Subcutaneous abdominal adipose tissue (tissue), 5 donors: ENCODE results near the gene SUCLG1.
"Not testable (repeated sequence)": the region's sequence is repeated elsewhere in the genome, so short reads cannot be mapped to it uniquely, and the experiment has no call there.

ENCODE experiments used
- H3K27ac ChIP-seq: one replicate; pipeline ENCODE4 v1.7.0; 2013; ENCODE audit warnings: low read depth, mild to moderate bottlenecking, inconsistent platforms, low read length, moderate library complexity
- H3K27me3 ChIP-seq, 5 donors: one replicate each; pipeline ENCODE4 v1.7.0; 2013; ENCODE audit warnings: low read length in 5 of 5, inconsistent platforms in 1 of 5; ENCODE audit not compliant: control insufficient read depth in 5 of 5, insufficient read depth in 4 of 5
- H3K36me3 ChIP-seq, 5 donors: one replicate each; pipeline ENCODE4 v1.7.0; 2013; ENCODE audit warnings: low read length in 5 of 5; ENCODE audit not compliant: control insufficient read depth in 5 of 5, insufficient read depth in 5 of 5
- H3K4me1 ChIP-seq, 5 donors: one replicate each; pipeline ENCODE4 v1.7.0; 2013; ENCODE audit warnings: low read length in 5 of 5, mild to moderate bottlenecking in 3 of 5, moderate library complexity in 1 of 5; ENCODE audit not compliant: control insufficient read depth in 5 of 5, insufficient read depth in 5 of 5
- H3K4me3 ChIP-seq, 5 donors: one replicate each; pipeline ENCODE4 v1.7.0; 2013; ENCODE audit warnings: low read length in 5 of 5, low read depth in 1 of 5
- H3K9ac ChIP-seq, 5 donors: one replicate each; pipeline ENCODE4 v1.7.0; 2013; ENCODE audit warnings: low read length in 5 of 5, mild to moderate bottlenecking in 4 of 5, moderate library complexity in 3 of 5
- H3K9me3 ChIP-seq, 5 donors: one replicate each; pipeline ENCODE4 v1.7.0; 2013; ENCODE audit warnings: low read length in 5 of 5; ENCODE audit not compliant: control insufficient read depth in 5 of 5
- donor health status: healthy.
- donor health status: healthy.
- donor health status: healthy.
- donor health status: healthy.
- donor health status: healthy.

Gene SUCLG1

GRCh38 chr2:84427235-84428138 lies 31.6 kb downstream of the SUCLG1 start:
- Histone ChIP-seq H3K4me3 (no peak overlapping the region), H3K9me3 (no peaks in the 10 kb centered on the region), H3K27me3 (no peaks in the 10 kb centered on the region), H3K27ac (peak overlapping the region; percentile 25), H3K4me1 (peaks cover 0 to 38% (median 21%) of the 10 kb centered on the region in 5 donors), H3K9ac (no peak overlapping the region), H3K36me3 (peaks cover 59 to 80% (median 60%) of the 10 kb centered on the region in 5 donors)

- Histone ChIP-seq H3K27me3 (no peaks in the 10 kb centered on the region), H3K9me3 (no peaks in the 10 kb centered on the region), H3K4me3 (no peak overlapping the region), H3K36me3 (peaks cover 41 to 69% (median 47%) of the 10 kb centered on the region in 5 donors), H3K27ac (no peak overlapping the region), H3K4me1 (peaks cover 0 to 38% (median 21%) of the 10 kb centered on the region in 5 donors), H3K9ac (no peak overlapping the region)
These were observed 33.8 kb downstream of the SUCLG1 start for GRCh38 chr2:84425310-84425709.

- no peaks in the 10 kb centered on the region for H3K9me3 ChIP-seq
- H3K4me3 ChIP-seq: no peak overlapping the region
- peaks cover 0 to 30% (median 11%) of the 10 kb centered on the region in 5 donors for H3K4me1 ChIP-seq
- H3K27me3 ChIP-seq: no peaks in the 10 kb centered on the region
- H3K27ac ChIP-seq: no peak overlapping the region
- peaks cover 30 to 57% (median 36%) of the 10 kb centered on the region in 5 donors for H3K36me3 ChIP-seq
- no peak overlapping the region for H3K9ac ChIP-seq
These were observed 34.9 kb downstream of the SUCLG1 start for GRCh38 chr2:84424152-84424551.

GRCh38 chr2:84421791-84422190 lies 37.3 kb downstream of the SUCLG1 start:
- Histone ChIP-seq H3K4me1 (peaks cover 0 to 8% (median 0%) of the 10 kb centered on the region in 5 donors), H3K27me3 (no peaks in the 10 kb centered on the region), H3K9ac (no peak overlapping the region), H3K9me3 (no peaks in the 10 kb centered on the region), H3K4me3 (no peak overlapping the region), H3K27ac (no peak overlapping the region), H3K36me3 (peaks cover 22 to 42% (median 25%) of the 10 kb centered on the region in 5 donors)

- peaks cover 22 to 42% (median 25%) of the 10 kb centered on the region in 5 donors for H3K36me3 ChIP-seq
- peaks cover 0 to 6% (median 0%) of the 10 kb centered on the region in 5 donors for H3K4me1 ChIP-seq
- H3K27ac ChIP-seq: no peak overlapping the region
- H3K4me3 ChIP-seq: no peak overlapping the region
- no peaks in the 10 kb centered on the region for H3K9me3 ChIP-seq
- H3K9ac ChIP-seq: no peak overlapping the region
- H3K27me3 ChIP-seq: no peaks in the 10 kb centered on the region
These were observed 37.9 kb downstream of the SUCLG1 start for GRCh38 chr2:84421197-84421596.

- no peaks in the 10 kb centered on the region for H3K27me3 ChIP-seq
- H3K4me3 ChIP-seq: no peak overlapping the region
- H3K36me3 ChIP-seq: peaks cover 2 to 10% (median 6%) of the 10 kb centered on the region in 5 donors
- no peaks in the 10 kb centered on the region for H3K9me3 ChIP-seq
- no peak overlapping the region for H3K9ac ChIP-seq
- no peak overlapping the region for H3K27ac ChIP-seq
- no peaks in the 10 kb centered on the region for H3K4me1 ChIP-seq
These were observed 41.5 kb downstream of the SUCLG1 start for GRCh38 chr2:84417453-84418145.

- Histone ChIP-seq H3K4me1 (no peaks in the 10 kb centered on the region), H3K9me3 (no peaks in the 10 kb centered on the region), H3K36me3 (no peaks in the 10 kb centered on the region), H3K9ac (no peak overlapping the region), H3K27me3 (no peaks in the 10 kb centered on the region), H3K27ac (no peak overlapping the region), H3K4me3 (no peak overlapping the region)
These were observed 49.5 kb downstream of the SUCLG1 start for GRCh38 chr2:84409531-84409930.

- H3K27ac ChIP-seq, H3K36me3 ChIP-seq, H3K9ac ChIP-seq, H3K27me3 ChIP-seq, H3K4me1 ChIP-seq, H3K9me3 ChIP-seq, H3K4me3 ChIP-seq: not testable (repeated sequence)
These were observed 57.0 kb downstream of the SUCLG1 start for GRCh38 chr2:84402111-84402510.

- H3K27me3 ChIP-seq, H3K9ac ChIP-seq, H3K36me3 ChIP-seq, H3K4me3 ChIP-seq, H3K4me1 ChIP-seq, H3K27ac ChIP-seq, H3K9me3 ChIP-seq: not testable (repeated sequence)
These were observed 59.2 kb downstream of the SUCLG1 start for GRCh38 chr2:84399839-84400238.

GRCh38 chr2:84395820-84396219 lies 63.3 kb downstream of the SUCLG1 start:
- H3K4me3 ChIP-seq: no peak overlapping the region
- H3K27me3 ChIP-seq: no peaks in the 10 kb centered on the region
- H3K9ac ChIP-seq: no peak overlapping the region
- no peaks in the 10 kb centered on the region for H3K36me3 ChIP-seq
- no peaks in the 10 kb centered on the region for H3K4me1 ChIP-seq
- no peaks in the 10 kb centered on the region for H3K9me3 ChIP-seq
- no peak overlapping the region for H3K27ac ChIP-seq
